Peyer's patch (tissue), 4 donors: ENCODE measurements around the gene HOXB8. TPM values are rescaled to one million over a fixed set of nuclear protein-coding genes. Genes with fewer than 3 reads are reported as not detected.

ENCODE experiments used
- DNase-seq, 3 donors: peaks; one replicate each; pipeline ENCODE4 v3.0.0-alpha.2; 2017 to 2019
- H3K27ac ChIP-seq, 4 donors: fragments of 200-600 bp; sonication (generic); one replicate each; pipeline ENCODE4 v1.5.1; 2016 to 2019
- H3K27me3 ChIP-seq, 2 donors: fragments of 200-600 bp; sonication (generic); one replicate each; pipeline ENCODE4 v1.5.1; 2019
- H3K36me3 ChIP-seq, 3 donors: fragments of 200-600 bp; sonication (generic); one replicate each; pipeline ENCODE4 v1.5.1; 2016 to 2019
- H3K4me1 ChIP-seq, 4 donors: fragments of 200-600 bp; sonication (generic); one replicate each; pipeline ENCODE4 v1.5.1; 2016 to 2019
- H3K4me3 ChIP-seq, 4 donors: fragments of 200-600 bp; sonication (generic); 1 replicate in 3 of 4; 2 replicates in 1 of 4; pipeline ENCODE4 v1.5.1; 2016 to 2019; ENCODE audit warnings: mild to moderate bottlenecking in 1 of 4
- H3K9me3 ChIP-seq, 4 donors: fragments of 200-600 bp; sonication (generic); one replicate each; pipeline ENCODE4 v1.5.1; 2016 to 2019; ENCODE audit warnings: mild to moderate bottlenecking in 1 of 4
- POLR2A ChIP-seq, 2 donors: fragments of 450-650 bp; IDR thresholded peaks; one replicate each; pipeline ENCODE4 v1.5.1; 2017; ENCODE audit warnings: antibody characterized with exemption in 2 of 2, mild to moderate bottlenecking in 2 of 2, moderate library complexity in 2 of 2
- total RNA-seq, 4 donors: library from RNA; depleted of rRNA; stranded (reverse); fragments of >200 nt; gene quantifications; one replicate each; pipeline ENCODE4 v1.1.0, GENCODE V29; 2016
- TF ChIP-seq, protein P1 (sequence below), 6 experiments: fragments of 450-650 bp in 4 of 6; fragments of 200-600 bp in 2 of 6; sonication (generic) in 1 of 6; IDR thresholded peaks; one replicate each; pipeline ENCODE4 v1.5.1; 2017 to 2019; ENCODE audit warnings: antibody characterized with exemption in 6 of 6, mild to moderate bottlenecking in 3 of 6, moderate library complexity in 1 of 6

Gene HOXB8
- total RNA-seq, 4 donors from 2014 or later = 1.8 to 21.2 (median 14.9) TPM

DNA sequence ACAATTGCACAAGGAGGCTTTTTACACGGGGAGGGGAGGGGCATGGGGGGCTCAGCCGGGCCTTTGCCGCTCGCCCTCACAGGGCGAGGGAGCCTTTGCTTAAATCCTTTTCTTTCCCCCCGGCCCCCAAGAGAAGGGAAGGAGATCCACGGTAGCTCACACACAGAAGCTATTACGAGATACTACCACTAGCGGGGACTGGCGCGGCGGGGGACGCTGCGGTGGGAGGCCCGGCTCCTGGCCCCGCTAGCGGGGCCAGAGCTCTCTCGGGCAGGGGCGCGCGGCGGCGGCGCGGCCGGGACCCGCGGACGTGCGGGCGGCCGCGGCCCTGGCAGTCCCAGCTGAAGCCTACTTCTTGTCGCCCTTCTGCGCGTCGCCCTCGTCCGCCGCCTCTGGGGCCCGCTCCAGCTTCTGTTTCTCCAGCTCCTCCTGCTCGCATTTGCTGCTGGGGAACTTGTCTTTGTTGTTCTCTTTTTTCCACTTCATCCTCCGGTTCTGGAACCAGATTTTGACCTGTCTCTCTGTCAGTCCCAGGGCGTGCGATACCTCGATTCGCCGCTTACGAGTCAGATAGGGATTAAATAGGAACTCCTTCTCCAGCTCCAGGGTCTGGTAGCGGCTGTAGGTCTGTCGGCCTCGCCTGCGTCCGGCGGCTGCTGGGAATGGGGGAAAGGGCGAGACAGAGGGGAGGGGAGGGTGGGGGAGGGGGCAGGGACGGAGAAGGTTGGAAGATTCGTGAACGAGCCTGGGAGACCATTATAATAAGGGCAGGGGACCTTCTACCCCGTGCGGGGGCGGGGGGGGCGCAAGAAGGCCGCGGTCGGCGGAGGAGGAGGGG lies 2.0 kb downstream of the HOXB8 start:
- no peaks in the 10 kb centered on the region for H3K9me3 ChIP-seq
- no peaks in the 10 kb centered on the region for H3K36me3 ChIP-seq
- TF ChIP-seq, protein P1, sequence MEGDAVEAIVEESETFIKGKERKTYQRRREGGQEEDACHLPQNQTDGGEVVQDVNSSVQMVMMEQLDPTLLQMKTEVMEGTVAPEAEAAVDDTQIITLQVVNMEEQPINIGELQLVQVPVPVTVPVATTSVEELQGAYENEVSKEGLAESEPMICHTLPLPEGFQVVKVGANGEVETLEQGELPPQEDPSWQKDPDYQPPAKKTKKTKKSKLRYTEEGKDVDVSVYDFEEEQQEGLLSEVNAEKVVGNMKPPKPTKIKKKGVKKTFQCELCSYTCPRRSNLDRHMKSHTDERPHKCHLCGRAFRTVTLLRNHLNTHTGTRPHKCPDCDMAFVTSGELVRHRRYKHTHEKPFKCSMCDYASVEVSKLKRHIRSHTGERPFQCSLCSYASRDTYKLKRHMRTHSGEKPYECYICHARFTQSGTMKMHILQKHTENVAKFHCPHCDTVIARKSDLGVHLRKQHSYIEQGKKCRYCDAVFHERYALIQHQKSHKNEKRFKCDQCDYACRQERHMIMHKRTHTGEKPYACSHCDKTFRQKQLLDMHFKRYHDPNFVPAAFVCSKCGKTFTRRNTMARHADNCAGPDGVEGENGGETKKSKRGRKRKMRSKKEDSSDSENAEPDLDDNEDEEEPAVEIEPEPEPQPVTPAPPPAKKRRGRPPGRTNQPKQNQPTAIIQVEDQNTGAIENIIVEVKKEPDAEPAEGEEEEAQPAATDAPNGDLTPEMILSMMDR (IDR thresholded peaks at IDR 0.05) = peak in 4 of 6 experiments; percentile 5 to 40 (median 35)
- TF ChIP-seq POLR2A (IDR thresholded peaks at IDR 0.05) = no peak
- H3K27me3 ChIP-seq = peaks cover 0 to 16% of the 10 kb centered on the region in 2 donors
- peak in 1 of 3 donors; percentile 71 for DNase-seq
- H3K27ac ChIP-seq = peak overlapping the region; percentile 38 to 92 (median 80)
- H3K4me3 ChIP-seq = peak overlapping the region; percentile 43 to 71 (median 64)
- peaks cover 0 to 36% (median 18%) of the 10 kb centered on the region in 4 donors for H3K4me1 ChIP-seq

DNA sequence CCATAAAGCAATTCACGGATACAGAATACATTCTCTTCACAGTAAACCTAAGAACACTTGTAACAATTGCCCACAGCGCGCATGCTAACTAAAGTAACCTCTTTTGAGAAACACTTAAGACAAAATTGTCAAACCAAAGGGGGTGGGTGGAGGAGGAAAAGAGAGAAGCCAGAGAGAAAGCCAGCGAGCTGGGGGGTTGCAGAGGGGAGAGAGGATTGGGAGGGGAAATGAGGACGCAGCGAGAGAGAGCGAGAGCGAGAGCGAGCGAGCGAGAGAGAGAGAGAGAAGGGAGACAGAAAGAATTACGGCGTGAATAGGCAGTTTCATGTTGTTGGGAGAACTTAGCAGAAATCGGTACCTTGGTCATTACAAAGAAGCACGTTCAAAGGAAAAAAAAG lies 2.6 kb downstream of the HOXB8 start:
- no peak for DNase-seq
- Histone ChIP-seq H3K27me3 (peaks cover 0 to 15% of the 10 kb centered on the region in 2 donors), H3K27ac (peak overlapping the region; percentile 38 to 92 (median 80)), H3K4me1 (peaks cover 0 to 36% (median 14%) of the 10 kb centered on the region in 4 donors), H3K36me3 (no peaks in the 10 kb centered on the region), H3K4me3 (peak overlapping the region; percentile 43 to 71 (median 64)), H3K9me3 (no peaks in the 10 kb centered on the region)
- TF ChIP-seq POLR2A (IDR thresholded peaks at IDR 0.05) = no peak
- TF ChIP-seq, protein P1 (IDR thresholded peaks at IDR 0.05) = no peak

DNA sequence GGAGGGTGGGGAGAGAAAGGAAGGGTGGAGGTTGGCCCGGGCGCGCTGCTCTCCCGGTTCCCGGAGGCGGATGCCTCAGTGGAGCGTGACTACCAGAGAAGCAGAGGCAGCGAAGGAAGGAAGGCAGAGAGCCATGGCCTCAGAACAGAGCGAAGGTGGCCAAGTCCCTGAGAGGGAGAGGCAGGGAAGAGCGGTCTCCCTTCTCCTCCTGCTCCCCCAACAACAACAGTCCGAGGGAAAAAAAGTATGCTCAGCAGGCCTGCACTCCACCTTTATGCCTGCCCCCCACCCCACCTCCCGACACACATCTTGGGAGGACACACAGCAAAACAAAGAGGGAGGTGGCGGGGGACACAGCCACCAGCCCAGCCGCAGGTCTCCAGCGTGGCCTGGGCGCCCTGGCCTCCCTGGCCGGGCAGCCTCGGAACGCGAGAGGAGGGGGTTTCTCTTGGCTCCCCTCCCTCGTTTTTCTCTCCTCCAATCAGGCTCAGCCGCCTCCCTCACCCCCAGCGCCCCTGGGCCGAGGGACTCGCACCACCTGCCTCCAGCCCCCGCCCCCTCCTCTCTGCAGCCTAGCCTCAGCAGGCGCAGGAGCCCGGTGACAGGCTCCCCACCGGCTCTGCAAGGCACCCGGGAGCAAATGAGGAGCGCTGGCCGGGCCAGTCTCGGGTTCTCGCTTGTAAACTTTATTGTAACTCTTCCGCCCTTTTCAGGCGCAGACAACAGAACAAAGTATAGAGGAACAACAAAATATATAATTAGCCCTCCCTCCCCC lies 3.2 kb downstream of the HOXB8 start:
- TF ChIP-seq, protein P1 (IDR thresholded peaks at IDR 0.05) = no peak
- TF ChIP-seq POLR2A (IDR thresholded peaks at IDR 0.05) = no peak
- H3K9me3 ChIP-seq = no peaks in the 10 kb centered on the region
- H3K4me1 ChIP-seq = peaks cover 0 to 36% (median 14%) of the 10 kb centered on the region in 4 donors
- peaks cover 0 to 15% of the 10 kb centered on the region in 2 donors for H3K27me3 ChIP-seq
- peaks cover 0 to 4% (median 0%) of the 10 kb centered on the region in 3 donors for H3K36me3 ChIP-seq
- H3K27ac ChIP-seq = peak overlapping the region; percentile 39 to 92 (median 80)
- peak in 1 of 3 donors; percentile 74 for DNase-seq
- peak overlapping the region; percentile 63 to 71 (median 66) for H3K4me3 ChIP-seq

DNA sequence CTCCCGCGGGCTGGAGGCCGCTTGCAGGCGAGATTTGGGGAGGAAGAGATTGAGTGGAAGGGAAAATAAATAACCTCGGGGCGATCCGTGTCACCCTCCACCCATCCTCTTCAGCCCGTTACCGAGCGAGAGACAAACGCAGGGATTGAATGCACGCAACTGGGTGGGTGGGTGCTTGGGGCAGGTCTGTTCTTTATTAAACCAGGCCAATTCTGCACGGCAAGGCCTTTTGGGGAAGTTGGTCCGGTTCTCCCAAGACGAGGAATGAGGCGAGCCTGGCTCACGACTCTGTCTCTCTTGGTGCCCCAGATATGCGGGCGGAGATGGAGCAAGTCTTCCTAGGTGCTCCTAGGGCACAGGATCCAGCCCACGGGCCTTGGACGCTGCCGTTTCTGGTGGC lies 3.9 kb downstream of the HOXB8 start:
- TF ChIP-seq, protein P1 (IDR thresholded peaks at IDR 0.05) = no peak
- TF ChIP-seq POLR2A (IDR thresholded peaks at IDR 0.05) = no peak
- H3K36me3 ChIP-seq = peaks cover 0 to 4% (median 0%) of the 10 kb centered on the region in 3 donors
- H3K4me1 ChIP-seq = peaks cover 0 to 36% (median 14%) of the 10 kb centered on the region in 4 donors
- H3K27me3 ChIP-seq = peaks cover 0 to 9% of the 10 kb centered on the region in 2 donors
- no peak for DNase-seq
- H3K4me3 ChIP-seq = peak overlapping the region; percentile 63 to 71 (median 66)
- H3K9me3 ChIP-seq = no peaks in the 10 kb centered on the region
- H3K27ac ChIP-seq = peak overlapping the region; percentile 64 to 92 (median 80)
